Measurements from ENCODE around the gene LAMP1. TPM values are rescaled to one million over a fixed set of nuclear protein-coding genes. Genes with fewer than 3 reads are reported as not detected.
"Not testable (repeated sequence)": the region's sequence is repeated elsewhere in the genome, so short reads cannot be mapped to it uniquely, and the experiment has no call there.

LAMP1 gene
- total and polyA plus RNA-seq, 2 donors (not counting 1 experiment from before 2014, with no cell fraction given), result 52.1 to 96.1 TPM

- intact Hi-C loops (cut with micrococcal nuclease), result no loop called here
- DNase-seq (no peak), ATAC-seq (ENCODE audit: low read depth) (no peak)
- Mint-ChIP-seq H3K4me1 (no peaks in the 10 kb centered on the region), H3K27me3 (peaks cover 6% of the 10 kb centered on the region), H3K4me3 (no peak overlapping the region), H3K27ac (no peak overlapping the region), H3K9me3 (ENCODE audit: insufficient read depth) (no peaks in the 10 kb centered on the region)
- Histone ChIP-seq H3K9ac (ENCODE audit: low read length) (no peak overlapping the region), H3K27me3 (replicated peaks in 1 of 4; ENCODE audit: control extremely low read depth in 1 of 4, control insufficient read depth in 3 of 4, insufficient read depth in 4 of 4, low read length in 3 of 4) (no peaks in the 10 kb centered on the region), H2AFZ (ENCODE audit: insufficient read depth, low read depth, low read length, poor library complexity, severe bottlenecking) (no peak overlapping the region), H3K27ac (ENCODE audit: low read length in 2 of 2) (no peak overlapping the region), H3K4me3 (ENCODE audit: control extremely low read depth in 1 of 5, extremely low read depth in 1 of 5, insufficient read depth in 1 of 5, low read depth in 2 of 5, low read length in 4 of 5) (no peak overlapping the region), H4K20me1 (ENCODE audit: control insufficient read depth, insufficient read depth, low read length, poor library complexity, severe bottlenecking) (no peaks in the 10 kb centered on the region), H3K4me1 (ENCODE audit: control insufficient read depth in 2 of 2, insufficient read depth in 2 of 2, low read length in 2 of 2) (no peaks in the 10 kb centered on the region), H3K79me2 (ENCODE audit: control insufficient read depth, insufficient read depth, low read length) (no peaks in the 10 kb centered on the region), H3K36me3 (replicated peaks in 1 of 2; ENCODE audit: control extremely low read depth in 1 of 2, control insufficient read depth in 1 of 2, extremely low read depth in 1 of 2, insufficient read depth in 2 of 2, low read length in 1 of 2) (no peaks in the 10 kb centered on the region), H3K4me2 (replicated peaks; ENCODE audit: low read depth, low read length, poor library complexity, severe bottlenecking) (no peak overlapping the region), H3K9me3 (ENCODE audit: control extremely low read depth in 1 of 3, control insufficient read depth in 2 of 3, insufficient read depth in 1 of 3, low read length in 2 of 3) (peaks cover 0 to 28% (median 0%) of the 10 kb centered on the region in 3 donors)
- CTCF ChIA-PET, result no interaction called here
- TF ChIP-seq CTCF (IDR thresholded peaks at IDR 0.05) (no peak), EZH2 (IDR thresholded peaks at IDR 0.05; ENCODE audit: borderline replicate concordance, insufficient read depth, low read depth, low read length, poor library complexity, severe bottlenecking) (no peak)
- POLR2A ChIA-PET, result no interaction called here
- 89% methylated on average over 5 of the region's 7 CpGs for WGBS (ENCODE audit: insufficient coverage)
Measured at GRCh38 chr13:113343692-113343968, 46.6 kb downstream of the LAMP1 start.

- no peak overlapping the region for H3K9ac ChIP-seq (ENCODE audit: low read length)
- Mint-ChIP-seq H3K27ac (no peak overlapping the region), H3K9me3 (ENCODE audit: insufficient read depth) (no peaks in the 10 kb centered on the region), H3K4me1 (no peaks in the 10 kb centered on the region), H3K4me3 (no peak overlapping the region), H3K27me3 (peaks cover 9% of the 10 kb centered on the region)
- ChIA-PET CTCF (no interaction called here), POLR2A (no interaction called here)
- peaks cover 0 to 36% (median 0%) of the 10 kb centered on the region in 3 donors for H3K9me3 ChIP-seq (ENCODE audit: control extremely low read depth in 1 of 3, control insufficient read depth in 2 of 3, insufficient read depth in 1 of 3, low read length in 2 of 3)
- H3K27ac ChIP-seq (ENCODE audit: low read length in 2 of 2), result no peak overlapping the region
- intact Hi-C loops (cut with micrococcal nuclease), result no loop called here
- no peaks in the 10 kb centered on the region for H3K27me3 ChIP-seq (replicated peaks in 1 of 4; ENCODE audit: control extremely low read depth in 1 of 4, control insufficient read depth in 3 of 4, insufficient read depth in 4 of 4, low read length in 3 of 4)
- H3K36me3 ChIP-seq (replicated peaks in 1 of 2; ENCODE audit: control extremely low read depth in 1 of 2, control insufficient read depth in 1 of 2, extremely low read depth in 1 of 2, insufficient read depth in 2 of 2, low read length in 1 of 2), result no peaks in the 10 kb centered on the region
- TF ChIP-seq EZH2 (IDR thresholded peaks at IDR 0.05; ENCODE audit: borderline replicate concordance, insufficient read depth, low read depth, low read length, poor library complexity, severe bottlenecking) (no peak), CTCF (IDR thresholded peaks at IDR 0.05) (no peak)
- no peaks in the 10 kb centered on the region for H3K79me2 ChIP-seq (ENCODE audit: control insufficient read depth, insufficient read depth, low read length)
- WGBS (ENCODE audit: insufficient coverage), result 98% methylated on average over 10 of the region's 17 CpGs
- H3K4me3 ChIP-seq (ENCODE audit: control extremely low read depth in 1 of 5, extremely low read depth in 1 of 5, insufficient read depth in 1 of 5, low read depth in 2 of 5, low read length in 4 of 5), result no peak overlapping the region
- DNase-seq, result no peak
- no peaks in the 10 kb centered on the region for H4K20me1 ChIP-seq (ENCODE audit: control insufficient read depth, insufficient read depth, low read length, poor library complexity, severe bottlenecking)
- ATAC-seq (ENCODE audit: low read depth), result no peak
- H3K4me1 ChIP-seq (ENCODE audit: control insufficient read depth in 2 of 2, insufficient read depth in 2 of 2, low read length in 2 of 2), result no peaks in the 10 kb centered on the region
- no peak overlapping the region for H3K4me2 ChIP-seq (replicated peaks; ENCODE audit: low read depth, low read length, poor library complexity, severe bottlenecking)
- no peak overlapping the region for H2AFZ ChIP-seq (ENCODE audit: insufficient read depth, low read depth, low read length, poor library complexity, severe bottlenecking)
Measured at GRCh38 chr13:113345486-113345885, 48.4 kb downstream of the LAMP1 start.

DNA sequence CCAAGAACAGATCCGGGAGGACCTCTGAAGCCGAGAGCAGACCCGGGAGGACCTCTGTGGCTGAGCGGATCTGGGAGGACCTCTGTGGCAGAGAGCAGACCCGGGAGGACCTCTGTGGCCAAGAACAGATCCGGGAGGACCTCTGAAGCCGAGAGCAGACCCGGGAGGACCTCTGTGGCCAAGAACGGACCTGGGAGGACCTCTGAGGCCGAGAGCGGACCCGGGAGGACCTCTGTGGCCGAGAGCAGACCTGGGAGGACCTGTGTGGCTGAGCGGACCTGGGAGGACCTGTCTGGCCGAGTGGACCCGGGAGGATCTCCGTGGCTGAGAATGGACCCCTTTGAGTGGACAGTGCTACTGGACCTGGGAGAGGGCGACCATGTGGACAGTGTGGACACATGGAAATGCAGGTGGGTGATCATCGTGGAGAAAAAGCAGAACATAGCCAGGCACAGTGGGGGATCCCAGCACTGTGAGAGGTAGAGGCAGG, 50.7 kb downstream of the LAMP1 start:
- H3K4me2 ChIP-seq (replicated peaks; ENCODE audit: low read depth, low read length, poor library complexity, severe bottlenecking); H3K4me3 ChIP-seq (ENCODE audit: control extremely low read depth in 1 of 5, extremely low read depth in 1 of 5, insufficient read depth in 1 of 5, low read depth in 2 of 5, low read length in 4 of 5); DNase-seq; H3K27me3 Mint-ChIP-seq; intact Hi-C loops (cut with micrococcal nuclease); H3K27me3 ChIP-seq (replicated peaks in 1 of 4; ENCODE audit: control extremely low read depth in 1 of 4, control insufficient read depth in 3 of 4, insufficient read depth in 4 of 4, low read length in 3 of 4); H3K4me3 Mint-ChIP-seq; H3K9me3 Mint-ChIP-seq (ENCODE audit: insufficient read depth); POLR2A ChIA-PET; H3K79me2 ChIP-seq (ENCODE audit: control insufficient read depth, insufficient read depth, low read length); ATAC-seq (ENCODE audit: low read depth); H3K27ac Mint-ChIP-seq; H3K4me1 ChIP-seq (ENCODE audit: control insufficient read depth in 2 of 2, insufficient read depth in 2 of 2, low read length in 2 of 2); H3K36me3 ChIP-seq (replicated peaks in 1 of 2; ENCODE audit: control extremely low read depth in 1 of 2, control insufficient read depth in 1 of 2, extremely low read depth in 1 of 2, insufficient read depth in 2 of 2, low read length in 1 of 2); H3K9ac ChIP-seq (ENCODE audit: low read length); H2AFZ ChIP-seq (ENCODE audit: insufficient read depth, low read depth, low read length, poor library complexity, severe bottlenecking); CTCF ChIA-PET; H4K20me1 ChIP-seq (ENCODE audit: control insufficient read depth, insufficient read depth, low read length, poor library complexity, severe bottlenecking); H3K4me1 Mint-ChIP-seq; H3K27ac ChIP-seq (ENCODE audit: low read length in 2 of 2): not testable (repeated sequence)
- 96% methylated on average over 18 of the region's 19 CpGs for WGBS (ENCODE audit: insufficient coverage)
- H3K9me3 ChIP-seq (ENCODE audit: control extremely low read depth in 1 of 3, control insufficient read depth in 2 of 3, insufficient read depth in 1 of 3, low read length in 2 of 3), result peaks cover 0 to 39% (median 0%) of the 10 kb centered on the region in 3 donors
